ENCODE measurements around the gene MEIS2.
A peak's percentile ranks its signal among the peaks of the same experiment; 100 is the strongest.

Gene MEIS2

DNA sequence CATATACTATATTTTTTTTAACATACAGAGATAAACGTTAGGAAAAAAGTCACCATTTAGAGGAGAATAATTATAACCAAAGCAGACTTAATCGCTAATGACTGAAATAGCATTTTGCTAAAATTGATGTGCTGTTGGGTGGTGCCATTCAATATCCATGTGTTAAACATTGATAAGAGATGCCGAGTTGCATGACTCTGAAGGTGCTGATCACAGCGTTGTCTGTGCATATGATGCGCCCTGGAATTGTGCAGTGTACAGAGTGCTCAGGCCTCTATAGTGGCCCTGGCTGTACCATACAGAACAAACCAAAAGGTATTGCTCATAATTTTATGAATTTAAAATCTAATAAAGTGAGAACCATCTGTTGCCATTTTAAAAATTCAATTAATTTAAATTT lies 168.3 kb downstream of the MEIS2 start:
- FAIRE-seq (no peak), DNase-seq (ENCODE audit: insufficient read length, low spot score) (no peak)
- no peak for TF ChIP-seq POLR2A (IDR thresholded peaks at IDR 0.05; ENCODE audit: low read depth, low read length)
- no peak for TF ChIP-seq TAF1 (IDR thresholded peaks at IDR 0.05; ENCODE audit: low read depth, low read length)
- no peak for TF ChIP-seq PAX5 (IDR thresholded peaks at IDR 0.05; ENCODE audit: insufficient read depth, low read length, severe bottlenecking)
- no peak for TF ChIP-seq POLR2AphosphoS5 (IDR thresholded peaks at IDR 0.05; ENCODE audit: low read depth, low read length)
- no peak for TF ChIP-seq SPI1 (IDR thresholded peaks at IDR 0.05; ENCODE audit: low read depth, low read length)
- no peak for TF ChIP-seq POU2F2 (IDR thresholded peaks at IDR 0.05; ENCODE audit: low read depth, low read length)

DNA sequence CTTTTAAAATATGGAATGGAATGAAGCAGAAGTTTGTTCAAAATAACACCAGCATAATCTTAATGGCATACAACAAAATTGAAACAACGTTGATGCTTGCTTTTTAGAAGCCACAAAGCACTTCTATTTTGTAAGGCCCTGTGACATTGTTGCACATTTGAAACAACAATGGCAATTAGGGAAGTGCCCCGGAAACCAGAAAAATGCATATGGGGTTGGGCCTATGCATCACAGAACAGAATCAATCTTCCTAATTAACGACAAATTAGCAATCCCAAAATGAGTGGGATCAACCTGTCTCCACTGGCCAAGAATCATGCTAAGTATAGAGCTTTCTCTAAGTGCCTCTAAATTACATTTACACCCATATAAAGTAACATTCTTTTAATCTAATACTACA lies 168.9 kb downstream of the MEIS2 start:
- TF ChIP-seq SPI1 (IDR thresholded peaks at IDR 0.05; ENCODE audit: low read depth, low read length) (0 out of 2 replicates have a peak, but pooled peaks have one; percentile 10), TAF1 (IDR thresholded peaks at IDR 0.05; ENCODE audit: low read depth, low read length) (no peak)
- FAIRE-seq, result no peak
- DNase-seq (ENCODE audit: insufficient read length, low spot score), result no peak

GRCh38 chr15:36926427-36926825 lies 173.9 kb downstream of the MEIS2 start:
- FAIRE-seq, result no peak
- TF ChIP-seq SPI1 (IDR thresholded peaks at IDR 0.05; ENCODE audit: low read depth, low read length) (no peak), POLR2AphosphoS5 (IDR thresholded peaks at IDR 0.05; ENCODE audit: low read depth, low read length) (no peak), POLR2A (IDR thresholded peaks at IDR 0.05; ENCODE audit: low read depth, low read length) (no peak), TAF1 (IDR thresholded peaks at IDR 0.05; ENCODE audit: low read depth, low read length) (no peak), PAX5 (IDR thresholded peaks at IDR 0.05; ENCODE audit: insufficient read depth, low read length, severe bottlenecking) (no peak), POU2F2 (IDR thresholded peaks at IDR 0.05; ENCODE audit: low read depth, low read length) (no peak)
- no peak for DNase-seq (ENCODE audit: insufficient read length, low spot score)

DNA sequence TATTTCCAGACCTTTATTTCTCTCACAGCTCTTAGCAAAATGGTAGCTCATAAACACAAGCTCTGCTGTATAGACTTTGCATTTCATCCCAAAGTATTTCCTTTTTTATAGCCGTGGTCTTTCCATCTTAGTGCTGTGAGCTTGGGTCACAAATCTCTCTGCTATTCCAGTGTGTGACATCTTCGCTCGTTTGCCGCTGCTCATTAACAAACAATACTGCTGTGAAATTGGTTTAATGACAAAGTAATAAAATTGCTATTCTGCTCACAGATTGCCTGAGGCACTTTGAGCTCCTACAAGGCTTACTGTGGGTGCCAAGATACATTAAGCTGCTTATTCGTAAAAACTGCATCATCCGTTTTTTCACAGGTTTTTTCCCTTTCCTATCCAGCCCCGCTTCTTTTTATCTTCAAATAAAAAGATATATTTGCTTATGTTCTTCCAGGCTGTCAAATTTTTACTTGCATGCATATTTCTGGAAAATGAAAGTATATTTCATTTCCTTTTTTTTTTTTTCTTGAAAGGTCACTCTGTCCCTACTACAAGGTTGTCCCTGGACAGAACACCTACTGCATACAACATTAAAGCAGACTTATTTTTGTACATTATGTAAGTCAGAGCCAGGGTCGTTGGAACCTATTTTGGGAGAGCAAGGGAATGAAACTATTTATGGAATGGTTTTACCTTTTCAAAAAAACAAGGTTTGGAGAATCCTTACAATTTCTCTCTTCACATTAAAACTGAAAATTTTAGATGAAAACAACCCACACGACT lies 174.5 kb downstream of the MEIS2 start:
- no peak for FAIRE-seq
- TF ChIP-seq POLR2AphosphoS5 (IDR thresholded peaks at IDR 0.05; ENCODE audit: low read depth, low read length), result no peak
- no peak for TF ChIP-seq PAX5 (IDR thresholded peaks at IDR 0.05; ENCODE audit: insufficient read depth, low read length, severe bottlenecking)
- no peak for DNase-seq (ENCODE audit: insufficient read length, low spot score)

GRCh38 chr15:36925049-36925448 lies 175.3 kb downstream of the MEIS2 start:
- DNase-seq (ENCODE audit: insufficient read length, low spot score) (no peak), FAIRE-seq (no peak)
- no peak for TF ChIP-seq POLR2A (IDR thresholded peaks at IDR 0.05; ENCODE audit: low read depth, low read length)
- no peak for TF ChIP-seq POLR2AphosphoS5 (IDR thresholded peaks at IDR 0.05; ENCODE audit: low read depth, low read length)
- no peak for TF ChIP-seq POU2F2 (IDR thresholded peaks at IDR 0.05; ENCODE audit: low read depth, low read length)
- TF ChIP-seq PAX5 (IDR thresholded peaks at IDR 0.05; ENCODE audit: insufficient read depth, low read length, severe bottlenecking), result no peak
- no peak for TF ChIP-seq SPI1 (IDR thresholded peaks at IDR 0.05; ENCODE audit: low read depth, low read length)
- no peak for TF ChIP-seq TAF1 (IDR thresholded peaks at IDR 0.05; ENCODE audit: low read depth, low read length)

DNA sequence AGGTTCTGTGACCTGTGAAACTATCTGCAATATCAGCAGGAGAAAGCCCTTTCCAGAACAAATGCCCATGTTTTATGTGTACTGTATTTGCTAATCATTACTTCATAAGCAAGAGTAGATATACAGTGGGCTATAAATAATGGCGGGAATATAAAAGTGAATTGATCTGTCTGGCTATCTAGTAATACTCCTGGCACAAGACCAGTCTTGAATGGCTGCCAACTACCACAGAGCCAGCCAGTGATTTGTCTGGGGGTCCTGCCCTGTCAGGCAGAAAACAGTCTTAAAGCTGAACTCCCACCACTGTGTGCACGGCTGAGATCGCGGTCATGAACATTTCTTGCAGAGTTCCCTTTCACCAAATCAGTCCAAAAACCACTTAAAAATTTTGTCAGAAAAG lies 176.3 kb downstream of the MEIS2 start:
- no peak for TF ChIP-seq SPI1 (IDR thresholded peaks at IDR 0.05; ENCODE audit: low read depth, low read length)
- no peak for TF ChIP-seq POLR2AphosphoS5 (IDR thresholded peaks at IDR 0.05; ENCODE audit: low read depth, low read length)
- no peak for TF ChIP-seq PAX5 (IDR thresholded peaks at IDR 0.05; ENCODE audit: insufficient read depth, low read length, severe bottlenecking)
- no peak for TF ChIP-seq POLR2A (IDR thresholded peaks at IDR 0.05; ENCODE audit: low read depth, low read length)
- TF ChIP-seq POU2F2 (IDR thresholded peaks at IDR 0.05; ENCODE audit: low read depth, low read length), result no peak
- no peak for TF ChIP-seq TAF1 (IDR thresholded peaks at IDR 0.05; ENCODE audit: low read depth, low read length)
- FAIRE-seq, result no peak
- no peak for DNase-seq (ENCODE audit: insufficient read length, low spot score)

DNA sequence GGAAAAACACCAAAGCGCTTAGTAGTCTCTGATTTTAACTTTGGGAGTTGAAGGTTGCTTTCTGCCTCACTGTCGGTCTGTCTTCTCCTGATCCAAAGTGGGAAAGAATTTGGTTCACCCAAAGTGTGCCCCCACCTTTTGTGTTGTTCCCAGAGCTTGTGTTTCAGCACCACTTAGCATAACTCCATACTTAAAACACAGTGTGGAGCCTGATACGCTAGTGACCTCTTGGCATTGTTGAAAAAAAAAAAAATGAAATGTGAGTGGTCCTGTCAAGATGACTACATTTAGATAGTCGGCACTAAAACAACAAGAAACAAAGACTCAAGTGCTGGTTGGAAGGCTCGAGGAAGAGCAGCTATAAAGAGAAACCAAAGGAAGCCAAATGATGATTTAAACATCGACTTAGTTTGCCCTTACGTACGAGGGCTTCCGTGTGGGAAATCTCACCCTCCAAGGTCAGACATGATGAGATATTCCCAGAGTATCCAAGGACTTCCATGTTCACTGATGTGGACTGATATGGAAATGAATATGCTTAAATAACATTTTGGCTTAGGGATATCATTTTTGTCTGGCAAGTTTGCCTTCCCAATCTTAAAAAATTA lies 178.8 kb downstream of the MEIS2 start:
- FAIRE-seq (no peak), DNase-seq (ENCODE audit: insufficient read length, low spot score) (no peak)
- no peak for TF ChIP-seq SPI1 (IDR thresholded peaks at IDR 0.05; ENCODE audit: low read depth, low read length)
- TF ChIP-seq TAF1 (IDR thresholded peaks at IDR 0.05; ENCODE audit: low read depth, low read length), result no peak

- DNase-seq (ENCODE audit: insufficient read length, low spot score) (no peak), FAIRE-seq (no peak)
- TF ChIP-seq POLR2AphosphoS5 (IDR thresholded peaks at IDR 0.05; ENCODE audit: low read depth, low read length) (no peak), POLR2A (IDR thresholded peaks at IDR 0.05; ENCODE audit: low read depth, low read length) (no peak), POU2F2 (IDR thresholded peaks at IDR 0.05; ENCODE audit: low read depth, low read length) (no peak), TAF1 (IDR thresholded peaks at IDR 0.05; ENCODE audit: low read depth, low read length) (no peak), SPI1 (IDR thresholded peaks at IDR 0.05; ENCODE audit: low read depth, low read length) (no peak), PAX5 (IDR thresholded peaks at IDR 0.05; ENCODE audit: insufficient read depth, low read length, severe bottlenecking) (no peak)
Measured at GRCh38 chr15:36917411-36918267, 182.7 kb downstream of the MEIS2 start.

DNA sequence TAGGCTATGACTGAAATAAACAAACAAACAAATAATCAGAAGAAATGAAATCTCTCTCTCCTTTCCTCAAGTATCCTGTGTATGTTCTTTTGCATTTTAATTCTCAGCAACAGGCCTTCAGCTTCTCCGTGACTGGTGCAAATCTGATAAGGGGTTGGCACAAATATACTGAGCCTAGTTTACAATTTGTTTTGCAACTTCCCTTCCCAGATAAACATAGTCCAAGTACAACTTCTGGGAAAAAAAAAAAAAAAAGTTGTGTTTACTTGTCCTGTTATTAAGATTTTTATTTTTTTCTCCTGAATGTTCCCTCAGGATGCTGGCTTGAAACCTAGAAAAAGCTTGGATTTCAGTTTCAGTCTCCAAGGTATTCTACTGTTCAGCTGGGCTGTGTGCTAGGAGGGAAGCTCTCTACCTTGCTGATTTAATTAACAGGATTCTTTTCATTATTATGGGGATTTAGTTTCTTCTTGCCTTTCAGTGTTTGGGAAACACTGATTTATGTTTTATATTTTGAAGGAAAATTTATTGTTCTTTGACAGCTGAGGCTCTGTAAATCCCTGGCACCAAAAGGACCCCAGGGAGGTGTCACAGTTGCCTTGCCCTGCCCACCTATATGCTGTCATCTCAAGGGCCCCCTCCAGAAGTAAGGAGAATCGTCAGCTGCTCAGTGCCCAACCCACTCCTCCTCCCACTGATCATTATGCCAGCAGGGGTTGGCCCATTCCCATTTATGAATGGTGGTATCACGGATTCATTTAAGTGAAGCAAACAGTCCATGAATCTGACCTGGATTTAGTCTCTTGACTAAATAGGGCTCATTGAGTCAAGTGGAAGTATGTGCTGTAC lies 185.2 kb downstream of the MEIS2 start:
- DNase-seq (ENCODE audit: insufficient read length, low spot score) (no peak), FAIRE-seq (no peak)

More for the DNA sequence above, 185.2 kb downstream of the MEIS2 start:
- TF ChIP-seq POU2F2 (IDR thresholded peaks at IDR 0.05; ENCODE audit: low read depth, low read length) (no peak), TAF1 (IDR thresholded peaks at IDR 0.05; ENCODE audit: low read depth, low read length) (no peak), POLR2A (IDR thresholded peaks at IDR 0.05; ENCODE audit: low read depth, low read length) (no peak), SPI1 (IDR thresholded peaks at IDR 0.05; ENCODE audit: low read depth, low read length) (no peak)
